Raji (cell line): ENCODE data around the gene SLC25A46.

Source experiments
- POLR2A ChIP-seq: IDR thresholded peaks from 2 replicates; pipeline ENCODE4 v1.6.1; 2011; ENCODE audit warnings: low read depth, low read length, control low read depth; ENCODE audit not compliant: insufficient read depth

Gene SLC25A46

DNA sequence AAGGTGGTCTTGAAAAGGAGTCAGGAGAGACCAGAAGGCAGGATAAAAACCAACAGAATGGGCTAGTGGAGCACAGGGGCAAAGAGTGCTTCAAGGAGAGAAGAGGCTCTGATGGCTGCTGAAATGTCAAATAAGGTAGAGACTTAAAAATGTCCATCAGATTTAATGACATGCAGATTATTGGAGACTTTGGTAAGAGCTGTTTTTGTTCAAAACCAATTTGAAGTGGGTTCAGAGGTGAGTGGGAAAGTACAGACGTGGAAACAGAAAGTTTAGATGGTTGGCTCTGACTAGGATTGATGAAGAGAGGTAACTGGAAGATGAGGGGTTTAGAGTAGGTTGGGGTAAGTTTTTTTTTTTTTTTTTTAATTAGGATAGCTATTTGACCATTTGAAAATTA, 14.1 kb downstream of the SLC25A46 start:
- TF ChIP-seq POLR2A = no peak

DNA sequence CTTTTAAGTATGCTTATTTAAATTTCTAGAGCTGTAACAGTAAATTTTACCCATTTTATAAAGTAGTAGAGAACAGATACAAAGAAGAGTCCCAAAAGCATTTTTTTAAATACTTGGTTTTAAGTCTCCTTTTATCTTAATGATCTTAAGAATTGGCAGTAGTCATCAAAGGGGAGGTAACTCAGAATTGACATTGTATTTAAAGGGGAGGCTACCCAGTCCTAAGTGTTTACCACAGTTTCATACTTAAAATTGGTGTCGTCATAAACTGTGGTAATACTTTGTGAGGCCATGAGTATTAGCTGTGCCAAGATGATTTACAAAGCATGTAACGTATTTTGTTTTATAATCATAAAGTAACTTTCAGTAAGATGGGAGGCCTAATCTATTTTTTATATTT, 14.8 kb downstream of the SLC25A46 start:
- TF ChIP-seq POLR2A = no peak

DNA sequence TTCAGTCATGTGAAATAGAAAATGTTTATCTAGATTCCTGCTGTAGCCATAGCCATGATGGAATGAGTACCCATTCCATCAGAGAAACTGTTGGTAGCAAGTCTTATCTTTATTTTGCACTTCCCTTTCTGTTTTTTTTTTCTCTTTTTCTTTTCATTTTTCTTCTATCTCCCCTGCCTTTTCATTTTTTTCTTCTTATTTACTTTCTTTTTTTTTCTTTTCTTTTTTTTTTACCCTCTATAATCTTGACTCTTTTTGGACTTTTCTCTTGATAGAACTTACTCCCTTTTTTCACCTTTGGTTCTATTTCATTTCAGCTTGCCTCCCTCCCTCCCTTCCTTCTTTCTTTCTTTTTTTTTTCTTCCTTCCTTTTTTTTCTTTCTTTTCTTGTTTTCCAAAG, 15.4 kb downstream of the SLC25A46 start:
- TF ChIP-seq POLR2A = no peak

DNA sequence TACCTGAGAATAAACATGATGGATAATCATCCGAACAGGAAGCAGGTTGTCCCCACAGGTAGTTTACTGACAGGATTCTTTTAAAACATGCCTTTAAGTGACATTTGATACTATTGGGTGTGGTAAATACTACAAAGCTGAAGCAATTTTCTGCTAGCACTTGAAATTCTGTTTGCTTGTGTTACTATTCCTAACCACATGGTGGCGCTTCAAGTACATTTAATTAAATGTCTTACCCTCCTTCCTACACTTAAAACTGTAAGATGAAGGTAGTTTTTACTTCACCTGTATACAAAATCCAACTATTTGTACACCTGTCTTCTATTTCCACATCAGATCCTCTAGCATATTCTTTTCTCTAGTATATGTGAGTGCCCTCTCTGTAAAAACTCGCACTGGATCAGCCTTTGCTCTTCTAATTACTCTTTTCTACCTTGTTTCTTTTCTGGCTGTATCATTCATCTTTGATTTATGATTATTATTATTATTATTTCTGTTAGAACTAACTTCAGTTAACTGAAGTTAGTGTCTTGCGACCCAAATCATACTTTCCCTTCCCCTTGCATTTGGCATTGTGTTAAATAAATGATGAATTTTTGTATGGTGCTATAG, 18.4 kb downstream of the SLC25A46 start:
- TF ChIP-seq POLR2A = no peak

DNA sequence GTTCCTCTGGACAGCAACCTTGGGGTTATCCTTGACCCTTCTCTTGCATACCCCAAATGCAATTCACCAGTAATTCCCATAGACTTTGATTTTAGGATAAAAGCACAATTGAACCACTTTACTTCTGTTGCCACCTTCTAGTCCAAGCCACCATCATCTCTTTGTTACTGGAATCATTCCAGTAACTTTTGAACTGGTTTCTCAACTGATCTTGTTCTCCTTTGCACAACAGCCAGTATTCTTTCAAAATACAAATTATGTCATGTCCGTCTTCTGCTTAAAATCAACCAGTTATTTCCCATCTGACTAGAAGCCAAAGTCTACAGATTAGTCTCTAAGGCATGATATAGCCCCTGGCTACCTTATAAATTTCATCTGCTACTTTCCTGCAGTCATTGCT, 21.4 kb downstream of the SLC25A46 start:
- TF ChIP-seq POLR2A = no peak

DNA sequence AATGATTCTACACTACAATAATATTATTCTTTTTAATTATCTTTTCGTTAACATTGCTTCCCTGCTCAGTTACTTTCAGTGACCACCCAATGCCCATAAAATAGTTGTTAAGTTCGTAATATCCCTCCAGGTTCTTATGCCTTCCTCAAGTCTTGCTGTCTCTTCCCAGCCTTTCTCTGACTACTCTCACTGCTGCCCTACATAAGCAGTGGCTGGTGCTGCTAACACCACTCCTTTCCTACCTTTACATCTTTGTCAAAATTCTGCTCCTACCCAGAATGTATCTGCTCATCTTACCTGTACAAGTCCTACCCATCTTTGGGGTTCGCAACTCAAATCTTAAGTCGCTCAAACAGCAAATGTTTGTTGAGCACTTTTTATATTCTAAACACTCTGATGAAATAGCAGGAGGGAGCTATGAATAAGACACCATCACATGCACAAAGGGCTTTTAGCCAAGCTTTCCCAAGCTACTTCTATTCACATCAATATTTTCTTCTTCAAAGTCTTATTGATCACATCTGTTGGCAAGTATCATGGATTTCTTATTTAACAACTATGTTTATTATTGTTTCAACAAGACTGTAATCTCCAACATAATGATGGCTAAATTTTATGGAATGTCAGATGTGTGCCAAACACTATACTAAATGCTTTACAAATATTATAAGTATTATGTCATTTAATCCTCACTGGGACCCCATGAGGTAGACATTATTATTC, 29.5 kb downstream of the SLC25A46 start:
- TF ChIP-seq POLR2A = no peak

DNA sequence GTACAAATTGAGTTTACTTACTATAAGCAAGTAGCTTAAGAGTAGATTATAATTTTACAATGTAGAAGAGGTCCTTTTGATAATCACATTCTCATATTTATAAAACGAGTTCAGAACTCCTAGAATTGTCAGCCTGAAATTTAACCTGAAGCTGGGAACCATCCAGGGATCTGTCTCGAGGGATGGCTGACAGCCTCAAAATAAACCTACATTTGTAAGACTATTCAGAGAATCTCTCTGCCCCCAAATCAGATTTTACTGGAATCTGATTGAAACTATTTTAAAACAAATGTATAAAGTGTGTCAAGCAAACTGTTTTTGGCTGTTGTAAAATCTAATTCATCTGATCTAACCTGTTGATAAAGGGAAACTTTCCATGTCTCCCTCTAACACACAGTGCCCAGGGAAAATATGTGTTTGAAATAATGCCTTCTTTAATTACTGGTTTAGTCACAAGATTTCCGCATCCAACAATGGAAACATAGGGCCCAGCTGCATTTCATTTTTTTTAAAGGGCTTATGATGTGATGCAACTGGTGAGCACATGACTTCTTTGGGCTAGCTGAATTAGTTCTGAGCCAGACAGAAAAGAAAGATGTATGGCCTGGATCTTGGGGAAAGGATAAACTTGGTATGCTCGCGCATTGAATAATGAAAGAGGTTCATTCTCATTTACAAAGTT, 30.3 kb downstream of the SLC25A46 start:
- TF ChIP-seq POLR2A = no peak

DNA sequence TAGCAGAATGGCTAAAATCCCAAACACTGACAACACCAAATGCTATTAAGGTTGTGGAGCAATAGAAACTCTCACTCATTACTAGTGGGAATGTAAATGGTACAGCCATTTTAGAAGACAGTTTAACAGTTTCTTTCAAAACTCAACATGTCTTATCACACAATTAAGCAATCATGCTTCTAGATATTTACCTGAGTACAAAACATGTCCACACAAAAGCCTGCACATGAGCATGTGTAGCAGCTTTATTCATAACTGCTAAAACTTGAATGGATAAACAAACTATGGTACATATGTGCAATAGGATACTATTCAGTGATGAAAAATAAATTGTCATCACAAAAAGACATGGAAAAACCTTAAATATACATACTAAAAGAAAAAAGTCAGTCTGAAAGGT, 31.5 kb downstream of the SLC25A46 start:
- no peak for TF ChIP-seq POLR2A

DNA sequence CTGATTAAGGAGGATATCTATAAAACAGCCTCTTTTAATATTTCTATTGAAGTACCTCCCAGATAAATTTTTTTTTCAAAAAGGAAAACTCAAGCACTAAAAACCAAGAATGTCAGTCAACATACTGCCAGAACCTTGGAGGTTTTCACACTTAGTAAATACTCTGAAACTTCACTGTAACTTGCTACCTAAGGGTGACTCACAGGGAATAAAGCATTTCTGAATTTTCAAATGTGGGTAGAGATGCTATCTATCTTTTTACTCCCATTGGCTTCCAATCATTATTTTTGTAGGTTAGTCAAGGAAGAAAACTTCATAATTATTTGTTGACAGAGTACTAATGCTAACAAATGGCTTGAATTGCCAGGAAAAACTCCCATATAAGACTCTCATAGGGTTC, 46.1 kb downstream of the SLC25A46 start:
- TF ChIP-seq POLR2A = no peak

DNA sequence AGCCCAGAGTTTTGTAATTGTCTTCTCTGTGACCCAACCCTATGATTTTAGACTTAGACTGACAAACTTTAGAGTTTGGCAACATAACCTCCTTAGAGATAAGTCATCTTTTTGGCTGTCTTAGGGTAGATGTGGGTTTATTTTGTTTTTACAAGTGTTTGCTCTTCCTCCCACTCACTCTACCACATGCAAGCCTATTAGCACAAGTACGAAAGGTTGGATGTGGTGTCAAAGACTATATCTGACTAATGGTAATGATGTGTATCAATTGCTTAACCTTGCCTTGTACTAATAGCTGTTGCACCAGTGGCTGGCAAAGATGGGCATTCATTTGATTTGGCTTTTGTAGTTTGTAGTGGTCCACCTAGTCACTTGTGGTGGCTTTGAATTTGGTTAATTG, 46.5 kb downstream of the SLC25A46 start:
- TF ChIP-seq POLR2A = no peak

DNA sequence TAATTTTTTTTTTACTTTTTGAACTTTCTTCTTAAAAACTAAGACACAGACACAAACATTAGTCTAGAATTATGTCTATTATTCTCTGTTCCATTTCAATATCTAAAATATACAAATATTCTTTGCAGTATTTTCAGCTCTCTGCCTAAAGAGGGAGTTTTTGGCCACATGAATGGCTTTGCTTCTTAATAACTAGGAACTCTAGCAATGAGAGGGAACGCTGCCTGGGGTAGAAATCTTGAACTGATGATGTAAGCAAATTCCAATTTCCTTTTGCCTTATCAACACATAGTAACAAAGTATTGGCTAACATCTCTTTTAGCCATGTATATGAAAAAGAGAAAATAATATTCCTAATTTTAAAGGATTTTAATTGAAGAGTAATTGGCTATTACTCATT, 51.9 kb downstream of the SLC25A46 start:
- no peak for TF ChIP-seq POLR2A

DNA sequence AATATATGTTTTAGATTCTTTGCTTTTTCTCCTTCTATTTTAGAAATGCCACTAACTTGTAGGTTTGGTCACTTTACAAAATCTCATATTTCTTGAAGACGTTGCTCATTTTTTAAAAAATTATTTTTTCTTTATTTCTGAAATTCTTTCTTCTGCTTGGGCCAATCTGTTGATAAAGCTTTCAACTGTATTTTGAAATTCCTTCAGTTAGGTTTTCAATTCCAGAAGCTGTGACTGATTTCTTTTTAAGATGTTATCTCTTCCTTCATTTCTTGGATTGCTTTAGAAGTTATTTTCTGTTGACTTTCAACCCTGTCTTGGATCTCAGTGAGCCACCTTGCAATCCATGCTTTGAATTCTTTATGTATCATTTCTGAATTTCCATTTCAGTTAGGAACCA, 64.2 kb downstream of the SLC25A46 start:
- no peak for TF ChIP-seq POLR2A

DNA sequence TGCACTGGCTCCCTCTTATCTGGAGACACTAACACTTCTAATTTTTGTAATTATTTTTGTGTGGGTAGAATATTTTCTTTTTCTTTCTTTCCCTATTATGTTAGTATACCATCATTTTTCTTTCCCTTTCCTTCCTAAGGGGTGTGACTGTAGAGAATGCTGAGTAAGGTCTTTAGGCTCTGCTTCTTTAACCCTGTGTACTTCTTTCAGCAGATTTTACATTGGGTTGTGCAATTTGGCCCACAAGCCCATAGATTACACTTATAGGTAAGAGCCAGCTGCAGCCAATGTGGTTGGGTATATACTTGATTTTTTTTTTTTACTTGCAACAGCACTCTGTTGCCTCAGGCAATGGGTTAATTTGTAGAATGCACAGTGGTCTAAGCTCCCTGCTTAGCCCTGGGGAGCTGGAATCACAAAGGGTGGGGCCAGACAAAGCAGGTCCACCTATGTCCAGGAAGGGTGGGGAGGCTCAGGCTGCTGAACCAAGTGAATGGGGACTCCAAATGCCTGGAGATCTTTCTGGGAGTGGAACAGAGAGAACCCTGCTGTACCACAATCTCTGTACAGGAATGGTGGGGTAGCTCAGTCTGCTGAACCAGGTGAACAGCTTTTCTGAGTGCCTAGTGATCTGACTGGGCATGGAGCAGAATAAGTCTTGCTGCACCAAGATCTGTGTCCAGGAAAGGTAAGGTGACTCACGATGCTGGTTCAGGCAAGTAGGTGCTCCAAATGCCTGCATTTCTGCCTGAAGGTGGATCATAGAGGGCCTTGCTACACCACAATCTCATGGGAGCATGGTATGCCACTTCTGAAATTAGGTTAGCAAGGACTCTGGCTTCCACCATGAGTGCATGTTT, 64.9 kb downstream of the SLC25A46 start:
- no peak for TF ChIP-seq POLR2A

DNA sequence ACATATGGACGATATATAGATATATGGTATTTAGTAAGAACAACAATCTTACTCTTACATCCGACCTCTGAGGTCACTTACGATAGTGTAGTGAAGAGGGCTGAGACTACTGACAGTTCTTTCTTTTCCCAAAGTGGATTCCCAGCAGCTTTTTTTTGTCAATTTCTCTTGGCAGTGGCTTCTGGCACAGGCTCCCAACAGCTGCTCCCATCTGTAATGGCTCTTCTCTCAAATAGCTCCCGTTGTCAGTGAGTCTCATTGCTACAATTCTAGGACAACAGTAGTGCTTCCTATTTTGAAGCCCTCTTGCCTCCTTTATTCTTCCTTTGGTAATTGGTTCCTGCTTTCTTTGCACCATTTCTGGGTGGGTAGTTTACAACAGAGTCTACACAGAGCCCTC, 68.4 kb downstream of the SLC25A46 start:
- no peak for TF ChIP-seq POLR2A

DNA sequence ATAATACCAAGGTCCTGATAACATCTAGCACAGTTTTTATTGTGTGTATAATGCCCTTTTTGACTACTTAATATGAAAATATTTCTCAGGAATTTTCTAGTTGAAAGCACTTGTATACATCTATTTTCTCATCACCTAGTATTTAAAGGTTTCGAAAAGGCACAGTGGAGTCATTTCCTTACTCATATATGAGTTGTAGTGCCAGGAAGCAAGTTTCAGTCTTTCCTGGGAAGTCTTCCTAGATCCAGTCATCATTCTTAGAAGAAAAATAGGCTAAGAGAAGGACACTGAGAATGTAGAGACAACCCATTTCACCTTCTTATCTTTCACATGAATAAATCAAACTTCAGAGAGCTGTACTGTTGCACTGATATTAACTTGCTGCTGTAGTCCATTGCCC, 70.2 kb downstream of the SLC25A46 start:
- TF ChIP-seq POLR2A = no peak
